Hepatocyte (in vitro differentiated cells): Measurements from ENCODE around the gene ZPLD1. TPM values are rescaled to one million over a fixed set of nuclear protein-coding genes. Genes with fewer than 3 reads are reported as not detected.

Experiments used
- DNase-seq: peaks from one replicate; pipeline ENCODE4 v3.0.0-alpha.2; 2016; ENCODE audit warnings: low spot score
- H2AFZ ChIP-seq: fragments of 200-600 bp; sonication (generic); 2 replicates; pipeline ENCODE4 v1.6.0; 2016; ENCODE audit warnings: antibody characterized with exemption, mild to moderate bottlenecking
- H3K27ac ChIP-seq: fragments of 200-600 bp; sonication (generic); 2 replicates; pipeline ENCODE4 v1.5.1; 2016; ENCODE audit warnings: mild to moderate bottlenecking
- H3K27me3 ChIP-seq: fragments of 200-600 bp; sonication (generic); 2 replicates; pipeline ENCODE4 v1.6.1; 2016
- H3K36me3 ChIP-seq: fragments of 200-600 bp; sonication (generic); replicated peaks from 2 replicates; pipeline ENCODE4 v1.5.1; 2016; ENCODE audit warnings: low read depth; ENCODE audit not compliant: insufficient read depth
- H3K4me1 ChIP-seq: fragments of 200-600 bp; sonication (generic); 2 replicates; pipeline ENCODE4 v1.5.1; 2016; ENCODE audit warnings: mild to moderate bottlenecking, moderate library complexity; ENCODE audit not compliant: insufficient read depth
- H3K4me2 ChIP-seq: fragments of 200-600 bp; sonication (generic); 2 replicates; pipeline ENCODE4 v1.6.0; 2016
- H3K4me3 ChIP-seq: fragments of 200-600 bp; sonication (generic); 2 replicates; pipeline ENCODE4 v1.5.1; 2016; ENCODE audit warnings: mild to moderate bottlenecking
- H3K79me2 ChIP-seq: fragments of 200-600 bp; sonication (generic); 2 replicates; pipeline ENCODE4 v1.6.0; 2017; ENCODE audit warnings: mild to moderate bottlenecking
- H3K9me2 ChIP-seq: fragments of 200-600 bp; sonication (generic); replicated peaks from 2 replicates; pipeline ENCODE4 v1.6.0; 2017; ENCODE audit warnings: mild to moderate bottlenecking; ENCODE audit not compliant: insufficient read depth
- H3K9me3 ChIP-seq: fragments of 200-600 bp; sonication (generic); 2 replicates; pipeline ENCODE4 v1.5.1; 2016; ENCODE audit warnings: low read depth, mild to moderate bottlenecking
- H4K20me1 ChIP-seq: fragments of 200-600 bp; sonication (generic); 2 replicates; pipeline ENCODE4 v1.6.0; 2016; ENCODE audit warnings: mild to moderate bottlenecking; ENCODE audit not compliant: insufficient read depth, poor library complexity, severe bottlenecking
- EZH2 ChIP-seq: fragments of 200-600 bp; sonication (generic); IDR thresholded peaks from 2 replicates; pipeline ENCODE4 v1.6.1; 2016; ENCODE audit warnings: antibody characterized with exemption, mild to moderate bottlenecking, borderline replicate concordance
- EZH2phosphoT487 ChIP-seq: fragments of 200-600 bp; sonication (generic); IDR thresholded peaks from one replicate; pipeline ENCODE4 v1.6.1; 2018; ENCODE audit warnings: antibody characterized with exemption, mild to moderate bottlenecking, low read depth, moderate library complexity; ENCODE audit not compliant: unreplicated experiment, severe bottlenecking
- WGBS: methylation state at CpG from one replicate; pipeline ENCODE4 v1.1.6; 2016; ENCODE audit warnings: low lambda C conversion rate; ENCODE audit errors: missing lambda C conversion rate; 5-methylcytosine and 5-hydroxymethylcytosine counted together
- polyA plus RNA-seq: library from polyadenylated mRNA; unstranded; fragments of >200 nt; fragmentation: Nextera tagmentation; extraction: Ambion mirVana; gene quantifications from 2 replicates; pipeline ENCODE4 v1.2.1, GENCODE V29; 2016
- total RNA-seq: library from RNA; depleted of rRNA; stranded (reverse); fragments of >200 nt; gene quantifications from 2 replicates; pipeline ENCODE4 v1.2.3, GENCODE V29; 2014
- TF ChIP-seq, protein P1 (sequence below): fragments of 200-600 bp; sonication (generic); IDR thresholded peaks from 2 replicates; pipeline ENCODE4 v1.5.1; 2016; ENCODE audit warnings: antibody characterized with exemption, mild to moderate bottlenecking; ENCODE audit not compliant: poor library complexity

The ZPLD1 gene
- total and polyA plus RNA-seq, 2 experiments from 2014 or later = 0.30 to 0.40 TPM

DNA sequence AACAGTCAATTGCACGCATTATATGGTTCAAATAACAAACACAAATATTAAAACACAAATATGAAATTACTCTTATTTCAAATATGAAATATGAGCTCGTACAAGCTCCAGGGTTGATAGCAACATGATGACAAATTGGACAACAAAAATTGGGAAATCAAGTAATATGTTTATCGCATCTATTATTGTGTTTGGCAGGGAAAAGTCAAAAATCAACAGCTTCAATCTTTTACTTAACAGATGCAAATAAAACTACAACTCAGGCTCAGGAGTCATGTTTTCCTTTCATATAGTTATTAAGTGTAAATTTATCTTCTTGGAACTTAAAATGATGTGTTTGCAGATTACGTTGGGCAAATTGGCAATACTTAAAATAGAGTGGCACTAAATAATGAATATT, 41.4 kb downstream of the ZPLD1 start:
- Histone ChIP-seq H3K4me2 (no peak overlapping the region), H3K36me3 (no peaks in the 10 kb centered on the region), H3K27me3 (no peaks in the 10 kb centered on the region), H3K27ac (no peak overlapping the region), H4K20me1 (no peaks in the 10 kb centered on the region), H3K4me1 (no peaks in the 10 kb centered on the region), H2AFZ (no peak overlapping the region), H3K4me3 (no peak overlapping the region), H3K79me2 (no peaks in the 10 kb centered on the region), H3K9me2 (no peaks in the 10 kb centered on the region), H3K9me3 (no peaks in the 10 kb centered on the region)
- no peak for DNase-seq
- TF ChIP-seq EZH2phosphoT487 (no peak), EZH2 (no peak)
- TF ChIP-seq, protein P1, sequence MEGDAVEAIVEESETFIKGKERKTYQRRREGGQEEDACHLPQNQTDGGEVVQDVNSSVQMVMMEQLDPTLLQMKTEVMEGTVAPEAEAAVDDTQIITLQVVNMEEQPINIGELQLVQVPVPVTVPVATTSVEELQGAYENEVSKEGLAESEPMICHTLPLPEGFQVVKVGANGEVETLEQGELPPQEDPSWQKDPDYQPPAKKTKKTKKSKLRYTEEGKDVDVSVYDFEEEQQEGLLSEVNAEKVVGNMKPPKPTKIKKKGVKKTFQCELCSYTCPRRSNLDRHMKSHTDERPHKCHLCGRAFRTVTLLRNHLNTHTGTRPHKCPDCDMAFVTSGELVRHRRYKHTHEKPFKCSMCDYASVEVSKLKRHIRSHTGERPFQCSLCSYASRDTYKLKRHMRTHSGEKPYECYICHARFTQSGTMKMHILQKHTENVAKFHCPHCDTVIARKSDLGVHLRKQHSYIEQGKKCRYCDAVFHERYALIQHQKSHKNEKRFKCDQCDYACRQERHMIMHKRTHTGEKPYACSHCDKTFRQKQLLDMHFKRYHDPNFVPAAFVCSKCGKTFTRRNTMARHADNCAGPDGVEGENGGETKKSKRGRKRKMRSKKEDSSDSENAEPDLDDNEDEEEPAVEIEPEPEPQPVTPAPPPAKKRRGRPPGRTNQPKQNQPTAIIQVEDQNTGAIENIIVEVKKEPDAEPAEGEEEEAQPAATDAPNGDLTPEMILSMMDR = no peak
- 89% methylated on average over 4 of the region's 4 CpGs for WGBS

DNA sequence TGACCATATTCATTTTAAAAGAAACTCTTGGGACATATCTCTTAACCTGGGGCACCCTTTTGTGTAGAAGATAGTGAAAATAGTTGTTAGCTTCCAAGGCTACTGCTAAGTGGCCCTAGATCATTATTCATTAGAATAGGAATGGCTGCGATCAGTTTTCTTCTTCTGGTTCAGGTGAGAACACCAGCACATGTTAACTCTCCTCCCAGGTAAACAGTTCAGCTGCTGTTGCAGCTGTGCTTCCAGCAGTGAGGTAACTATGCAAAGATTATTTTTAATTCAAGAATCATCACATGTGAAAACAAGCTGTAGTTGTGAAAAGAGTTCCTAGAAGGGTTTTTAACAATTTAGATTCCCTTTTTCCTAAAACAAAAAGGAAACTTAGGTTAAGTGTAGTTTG, 43.3 kb downstream of the ZPLD1 start:
- no peaks in the 10 kb centered on the region for H4K20me1 ChIP-seq
- WGBS = 81% methylated on average over 1 of the region's 1 CpG
- no peak overlapping the region for H3K27ac ChIP-seq
- H2AFZ ChIP-seq = no peak overlapping the region
- H3K9me2 ChIP-seq = no peaks in the 10 kb centered on the region
- H3K4me2 ChIP-seq = no peak overlapping the region
- H3K9me3 ChIP-seq = no peaks in the 10 kb centered on the region
- H3K36me3 ChIP-seq = no peaks in the 10 kb centered on the region
- TF ChIP-seq EZH2 = no peak
- TF ChIP-seq, protein P1 = no peak
- TF ChIP-seq EZH2phosphoT487 = no peak
- H3K79me2 ChIP-seq = no peaks in the 10 kb centered on the region
- H3K4me3 ChIP-seq = no peak overlapping the region
- no peak for DNase-seq
- H3K4me1 ChIP-seq = no peaks in the 10 kb centered on the region
- no peaks in the 10 kb centered on the region for H3K27me3 ChIP-seq

DNA sequence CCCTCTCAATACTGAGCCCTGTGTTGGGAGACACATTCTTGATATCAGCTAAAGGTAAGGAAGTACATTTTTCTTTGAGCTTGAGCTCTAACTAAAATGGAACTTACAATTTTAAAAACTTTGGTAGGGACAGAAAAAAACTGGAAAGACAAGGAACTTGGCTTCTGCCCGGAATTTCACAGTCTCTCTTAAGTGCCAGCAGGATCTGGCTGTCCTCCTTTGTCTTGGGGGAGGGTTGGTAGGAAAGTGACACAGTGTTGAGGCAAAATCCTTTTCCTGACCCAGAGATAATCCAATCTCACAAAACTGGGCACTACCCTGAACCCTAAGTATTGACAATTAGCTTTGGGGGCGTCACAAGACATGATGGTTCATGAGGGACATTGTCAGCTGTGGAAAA, 45.3 kb downstream of the ZPLD1 start:
- 78% methylated on average over 2 of the region's 2 CpGs for WGBS
- Histone ChIP-seq H3K4me3 (no peak overlapping the region), H3K9me2 (no peaks in the 10 kb centered on the region), H3K4me2 (no peak overlapping the region), H2AFZ (no peak overlapping the region), H4K20me1 (no peaks in the 10 kb centered on the region), H3K4me1 (no peaks in the 10 kb centered on the region), H3K36me3 (no peaks in the 10 kb centered on the region), H3K9me3 (no peaks in the 10 kb centered on the region), H3K79me2 (no peaks in the 10 kb centered on the region), H3K27ac (no peak overlapping the region), H3K27me3 (no peaks in the 10 kb centered on the region)
- TF ChIP-seq, protein P1 = no peak
- TF ChIP-seq EZH2 = no peak
- TF ChIP-seq EZH2phosphoT487 = no peak
- DNase-seq = no peak

- Histone ChIP-seq H3K9me3 (no peaks in the 10 kb centered on the region), H3K27ac (no peak overlapping the region), H2AFZ (no peak overlapping the region), H3K79me2 (no peaks in the 10 kb centered on the region), H3K9me2 (no peaks in the 10 kb centered on the region), H3K36me3 (no peaks in the 10 kb centered on the region), H3K4me2 (no peak overlapping the region), H3K27me3 (no peaks in the 10 kb centered on the region), H3K4me3 (no peak overlapping the region), H4K20me1 (no peaks in the 10 kb centered on the region), H3K4me1 (no peaks in the 10 kb centered on the region)
- WGBS = 61% methylated on average over 4 of the region's 4 CpGs
- no peak for DNase-seq
- TF ChIP-seq EZH2 (no peak), EZH2phosphoT487 (no peak)
- TF ChIP-seq, protein P1 = no peak
These were observed 46.2 kb downstream of the ZPLD1 start for GRCh38 chr3:102481050-102481449.
